Endothelial cell of umbilical vein (primary cell): ENCODE measurements around the gene APLP2. TPM values are rescaled to one million over a fixed set of nuclear protein-coding genes. Genes with fewer than 3 reads are reported as not detected.

ENCODE experiments used
- BruUV-seq: library from RNA; stranded (reverse); fragments of 400-500 nt; replicated peaks from 2 replicates; lab custom pipeline; 2021; lab: Mats Ljungman, UMichigan
- CTCF ChIA-PET: fragments of 300-600, 350-600 bp; sonication (Branson Sonifier 250); formaldehyde crosslinking; loops from one replicate; lab custom pipeline; 2021; ENCODE audit warnings: antibody characterized with exemption, inconsistent platforms; lab: Charles Lee
- POLR2A ChIA-PET: fragments of 300-600, 350-600 bp; sonication (Branson Sonifier 250); formaldehyde crosslinking; loops from one replicate; lab custom pipeline; 2021; ENCODE audit warnings: antibody characterized with exemption, inconsistent platforms; lab: Charles Lee
- DNase-seq: peaks from one replicate; pipeline ENCODE4 v3.0.0-alpha.2; 2011; ENCODE audit warnings: low read depth, low spot score
- FAIRE-seq: peaks from 2 replicates; lab custom pipeline; 2011; peaks lifted over from hg19 to GRCh38; lab: Jason Lieb, UNC
- H2AFZ ChIP-seq: 2 replicates; pipeline ENCODE4 v1.6.0; 2012; ENCODE audit warnings: low read depth, low read length, control low read depth, inconsistent platforms
- H3K27ac ChIP-seq: 2 replicates; pipeline ENCODE4 v1.5.1; 2011; ENCODE audit warnings: low read depth, mild to moderate bottlenecking, control low read depth, low read length, moderate library complexity; ENCODE audit not compliant: insufficient read depth
- H3K27me3 ChIP-seq, 2 experiments: 2 replicates each; pipeline versions ENCODE4 v1.6.0 to v1.6.1; 2011; ENCODE audit warnings: low read length in 2 of 2, mixed read lengths in 1 of 2; ENCODE audit not compliant: control insufficient read depth in 2 of 2, insufficient read depth in 2 of 2
- H3K36me3 ChIP-seq, 2 experiments: 2 replicates in 1 of 2; 3 replicates in 1 of 2; pipeline ENCODE4 v1.5.1; 2011; ENCODE audit warnings: low read length in 2 of 2, mild to moderate bottlenecking in 1 of 2, moderate library complexity in 1 of 2; ENCODE audit not compliant: control insufficient read depth in 2 of 2, insufficient read depth in 2 of 2; ENCODE audit errors: extremely low read depth in 1 of 2
- H3K4me1 ChIP-seq: 3 replicates; pipeline ENCODE4 v1.5.1; 2011; ENCODE audit warnings: mild to moderate bottlenecking, low read length; ENCODE audit not compliant: control insufficient read depth, insufficient read depth; ENCODE audit errors: extremely low read depth
- H3K4me2 ChIP-seq: 2 replicates; pipeline ENCODE4 v1.6.1; 2011; ENCODE audit warnings: low read length, control low read depth, mixed read lengths; ENCODE audit not compliant: insufficient read depth
- H3K4me3 ChIP-seq, 3 experiments: fragments of 200-600 bp in 1 of 3; sonication (generic), shearing (Covaris generic) in 1 of 3; replicated peaks in 1 of 3; 2 replicates each; pipeline ENCODE4 v1.5.1; 2011 to 2016; ENCODE audit warnings: control low read depth in 3 of 3, low read length in 3 of 3, mild to moderate bottlenecking in 2 of 3, inconsistent platforms in 1 of 3, low read depth in 1 of 3, moderate library complexity in 1 of 3; ENCODE audit not compliant: insufficient read depth in 1 of 3
- H3K79me2 ChIP-seq: 2 replicates; pipeline ENCODE4 v1.6.0; 2012; ENCODE audit warnings: low read length, inconsistent platforms; ENCODE audit not compliant: control insufficient read depth, insufficient read depth
- H3K9ac ChIP-seq: replicated peaks from 2 replicates; pipeline ENCODE3; 2011; ENCODE audit warnings: low read length, control low read depth; ENCODE audit not compliant: insufficient read depth; ENCODE audit errors: extremely low read depth
- H3K9me1 ChIP-seq: replicated peaks from 3 replicates; pipeline ENCODE4 v1.6.0; 2011; ENCODE audit warnings: mild to moderate bottlenecking, low read length; ENCODE audit not compliant: control insufficient read depth, insufficient read depth; ENCODE audit errors: extremely low read depth
- H3K9me3 ChIP-seq: replicated peaks from 2 replicates; pipeline ENCODE4 v1.5.1; 2012; ENCODE audit warnings: low read length, inconsistent platforms; ENCODE audit not compliant: control insufficient read depth, insufficient read depth
- H4K20me1 ChIP-seq: replicated peaks from 2 replicates; pipeline ENCODE3; 2011; ENCODE audit warnings: mild to moderate bottlenecking, low read length; ENCODE audit not compliant: control insufficient read depth, insufficient read depth; ENCODE audit errors: extremely low read depth
- CTCF ChIP-seq, 2 donors: IDR thresholded peaks; 1 replicate in 1 of 2; 2 replicates in 1 of 2; pipeline ENCODE4 v1.5.1; 2011; ENCODE audit warnings: low read length in 2 of 2, mild to moderate bottlenecking in 2 of 2, moderate library complexity in 2 of 2, control low read depth in 1 of 2, inconsistent platforms in 1 of 2, low read depth in 1 of 2; ENCODE audit not compliant: insufficient read depth in 1 of 2; ENCODE audit errors: extremely low read depth in 1 of 2
- EZH2 ChIP-seq: IDR thresholded peaks from 2 replicates; pipeline ENCODE4 v1.6.1; 2012; ENCODE audit warnings: borderline replicate concordance, low read depth, mild to moderate bottlenecking, moderate library complexity, low read length, inconsistent platforms; ENCODE audit not compliant: severe bottlenecking
- FOS ChIP-seq: IDR thresholded peaks from 2 replicates; pipeline ENCODE4 v1.6.1; 2011; ENCODE audit warnings: mild to moderate bottlenecking, low read length, moderate library complexity, borderline replicate concordance; ENCODE audit not compliant: insufficient read depth
- GATA2 ChIP-seq: IDR thresholded peaks from 2 replicates; pipeline ENCODE4 v1.7.0; 2011; ENCODE audit warnings: low read depth, mild to moderate bottlenecking, moderate library complexity, mixed read lengths, low read length; ENCODE audit not compliant: insufficient read length, insufficient read depth
- JUN ChIP-seq: IDR thresholded peaks from 2 replicates; pipeline ENCODE4 v1.6.1; 2011; ENCODE audit warnings: borderline replicate concordance, low read depth; ENCODE audit not compliant: insufficient read length, insufficient read depth
- MAX ChIP-seq: IDR thresholded peaks from 2 replicates; pipeline ENCODE4 v1.6.1; 2011; ENCODE audit not compliant: insufficient read depth, insufficient read length
- MYC ChIP-seq: IDR thresholded peaks from one replicate; pipeline ENCODE4 v1.6.1; 2011; ENCODE audit warnings: mild to moderate bottlenecking, low read depth, low read length
- POLR2A ChIP-seq: IDR thresholded peaks from 2 replicates; pipeline ENCODE4 v1.6.1; 2012; ENCODE audit warnings: low read depth, mild to moderate bottlenecking, control low read depth, low read length
- POLR2AphosphoS5 ChIP-seq: IDR thresholded peaks from 2 replicates; pipeline ENCODE4 v1.6.1; 2012; ENCODE audit warnings: low read depth, mild to moderate bottlenecking, control low read depth, low read length, moderate library complexity; ENCODE audit not compliant: insufficient read depth
- dilution Hi-C: fragments of 300-500 bp; cut with MboI; formaldehyde crosslinking; loops from one replicate; pipeline ENCODE4 v1.15.0; 2019; ENCODE audit warnings: low sequenced_read_pairs; ENCODE audit not compliant: extremely low pct_ligation_motif_present
- intact Hi-C: fragments of 100-400 bp; cut with micrococcal nuclease; formaldehyde crosslinking; loops from one replicate; pipeline ENCODE4 v1.10.0; 2022
- polyA plus RNA-seq, 4 experiments: library from polyadenylated mRNA; depleted of rRNA in 3 of 4; stranded (reverse) in 3 of 4; unstranded in 1 of 4; fragments of >200 nt; gene quantifications; 2 replicates each; pipeline versions ENCODE4 v1.2.1 to v1.2.3, GENCODE V29; 2011 to 2012; ENCODE audit warnings: missing spikeins in 1 of 4
- total RNA-seq: library from RNA; stranded (reverse); gene quantifications from 2 replicates; pipeline ENCODE4 v1.2.3, GENCODE V29; 2021

The APLP2 gene
- total and polyA plus RNA-seq, 2 donors (not counting 3 experiments of a cell fraction or from before 2014, with no cell fraction given), result 493 to 543 TPM

- Histone ChIP-seq H3K9ac (no peak overlapping the region), H3K9me1 (no peaks in the 10 kb centered on the region), H3K9me3 (no peaks in the 10 kb centered on the region), H3K4me1 (peaks cover 12% of the 10 kb centered on the region), H3K27ac (no peak overlapping the region), H3K4me3 (no peak overlapping the region), H3K36me3 (peaks cover 39 to 43% of the 10 kb centered on the region in 2 experiments), H3K79me2 (peaks cover 35% of the 10 kb centered on the region), H4K20me1 (no peaks in the 10 kb centered on the region), H3K27me3 (no peaks in the 10 kb centered on the region), H2AFZ (no peak overlapping the region), H3K4me2 (no peak overlapping the region)
- FAIRE-seq (no peak), DNase-seq (no peak)
- dilution Hi-C loops, result no loop called here
- ChIA-PET CTCF (interaction anchor here (12.8 kb wide), 1 partner anchor 204 kb away, joined by 399 read pairs; no protein-coding TSS in a partner anchor), POLR2A (no interaction called here)
- BruUV-seq, result no TSS peak
- TF ChIP-seq MYC (no peak), FOS (no peak), CTCF (IDR thresholded peaks at IDR 0.05; ENCODE audit: extremely low read depth in 1 of 2, insufficient read depth in 1 of 2, low read depth in 1 of 2, low read length in 2 of 2) (no peak), MAX (no peak), JUN (no peak), EZH2 (no peak), GATA2 (no peak), POLR2A (no peak), POLR2AphosphoS5 (no peak)
- intact Hi-C loops, result no loop called here
Observed at GRCh38 chr11:130128626-130129025, 58.9 kb downstream of the APLP2 start.
